A673 (cell line): ENCODE measurements around the gene SNRNP70. TPM values are rescaled to one million over a fixed set of nuclear protein-coding genes. Genes with fewer than 3 reads are reported as not detected.

Source experiments
- BruUV-seq: library from RNA; stranded (reverse); fragments of 400-500 nt; replicated peaks from 2 replicates; lab custom pipeline; 2021; lab: Mats Ljungman, UMichigan
- CTCF ChIA-PET: fragments of 300-600 bp; sonication (Branson Sonifier 250); formaldehyde crosslinking; loops from one replicate; lab custom pipeline; 2022; ENCODE audit warnings: antibody characterized with exemption; lab: Charles Lee
- POLR2A ChIA-PET: fragments of 300-600 bp; sonication (Branson Sonifier 250); formaldehyde crosslinking; loops from one replicate; lab custom pipeline; 2022; ENCODE audit warnings: antibody characterized with exemption; ENCODE audit not compliant: low non-redundant PET; lab: Charles Lee
- DNase-seq: peaks from one replicate; pipeline ENCODE4 v3.0.0-alpha.2; 2015; ENCODE audit warnings: low spot score
- H3K27ac ChIP-seq: fragments of 200-600 bp; sonication (generic); 2 replicates; pipeline ENCODE4 v1.5.1; 2016; ENCODE audit warnings: mixed run types, low read depth, mild to moderate bottlenecking, mixed read lengths, antibody characterized with exemption, low read length; ENCODE audit not compliant: poor library complexity, severe bottlenecking
- H3K27me3 ChIP-seq: fragments of 200-600 bp; sonication (generic); replicated peaks from 2 replicates; pipeline ENCODE4 v1.6.1; 2017; ENCODE audit warnings: mixed run types, low read depth, mild to moderate bottlenecking, mixed read lengths, antibody characterized with exemption, low read length; ENCODE audit not compliant: insufficient read depth, poor library complexity
- H3K36me3 ChIP-seq: fragments of 200-600 bp; sonication (generic); 2 replicates; pipeline ENCODE4 v1.6.1; 2016; ENCODE audit warnings: mixed run types, mild to moderate bottlenecking, mixed read lengths, antibody characterized with exemption, low read length; ENCODE audit not compliant: insufficient read depth, poor library complexity, severe bottlenecking
- H3K4me1 ChIP-seq: fragments of 200-600 bp; sonication (generic); 2 replicates; pipeline ENCODE4 v1.6.1; 2017; ENCODE audit warnings: mixed run types, mild to moderate bottlenecking, mixed read lengths, antibody characterized with exemption, low read length; ENCODE audit not compliant: insufficient read depth, poor library complexity, severe bottlenecking
- H3K4me3 ChIP-seq: fragments of 200-600 bp; sonication (generic); 2 replicates; pipeline ENCODE4 v1.5.1; 2016; ENCODE audit warnings: low read depth, mixed run types, mild to moderate bottlenecking, mixed read lengths, low read length; ENCODE audit not compliant: poor library complexity, severe bottlenecking
- H3K9me3 ChIP-seq: fragments of 200-600 bp; sonication (generic); 2 replicates; pipeline ENCODE4 v1.6.1; 2016; ENCODE audit warnings: mixed run types, low read depth, mild to moderate bottlenecking, mixed read lengths, antibody characterized with exemption, low read length; ENCODE audit not compliant: poor library complexity, severe bottlenecking
- EZH2 ChIP-seq: fragments of 200-600 bp; sonication (generic); IDR thresholded peaks from 2 replicates; pipeline ENCODE4 v1.6.1; 2017; ENCODE audit warnings: borderline replicate concordance, low read depth, mild to moderate bottlenecking, mixed read lengths, antibody characterized with exemption, low read length; ENCODE audit not compliant: poor library complexity, severe bottlenecking
- intact Hi-C: fragments of 100-400 bp; cut with micrococcal nuclease; formaldehyde crosslinking; loops from one replicate; pipeline ENCODE4 v1.10.0; 2022; ENCODE audit not compliant: unreplicated experiment
- total RNA-seq: library from RNA; stranded (reverse); gene quantifications from 2 replicates; pipeline ENCODE4 v1.2.3, GENCODE V29; 2021
- TF ChIP-seq, protein P1 (sequence below): fragments of 300-800, 200-600 bp; sonication (generic); conservative IDR thresholded peaks from 2 replicates; pipeline ENCODE4 v1.5.1; 2017; ENCODE audit warnings: low read depth, mild to moderate bottlenecking, antibody characterized with exemption, low read length, moderate library complexity, mixed read lengths

SNRNP70 gene
- total RNA-seq, 1 experiment from 2014 or later, result 295 TPM

DNA sequence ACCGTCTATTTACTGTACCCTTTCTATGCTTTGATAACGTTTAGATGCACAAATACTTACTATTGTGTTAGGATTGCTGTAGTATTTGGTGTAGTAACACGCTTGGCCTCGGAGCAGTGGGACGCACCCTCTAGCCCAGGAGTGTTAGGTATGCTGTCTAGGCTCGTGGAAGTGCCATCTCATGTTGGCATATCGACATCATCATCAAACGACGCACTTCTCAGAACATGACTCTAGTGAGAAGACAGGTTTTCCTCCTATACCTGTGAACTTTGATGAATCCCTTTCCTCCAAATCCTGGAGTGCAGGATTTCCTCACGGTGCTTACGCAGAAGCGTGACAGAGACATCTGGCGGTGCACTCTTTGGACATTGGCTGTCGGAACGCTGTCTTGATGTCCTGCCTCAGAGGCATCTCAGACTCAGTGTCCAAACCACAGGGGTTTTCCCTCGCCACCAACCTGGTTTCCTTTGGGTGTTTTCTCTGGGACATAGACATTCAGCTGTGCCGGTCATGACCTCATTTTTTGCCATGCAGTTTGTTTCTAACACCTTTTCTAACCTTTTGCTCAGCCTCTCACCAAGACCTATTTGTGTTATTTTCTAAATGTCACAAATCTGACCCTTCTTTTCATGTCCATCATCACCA, 6.3 kb downstream of the SNRNP70 start:
- intact Hi-C loops, result no loop called here
- BruUV-seq, result no TSS peak
- H3K27ac ChIP-seq, result no peak overlapping the region
- no peak for DNase-seq
- CTCF ChIA-PET, result no interaction called here
- H3K4me1 ChIP-seq, result peaks cover 4% of the 10 kb centered on the region
- H3K4me3 ChIP-seq, result no peak overlapping the region
- no peak for TF ChIP-seq EZH2
- TF ChIP-seq, protein P1, sequence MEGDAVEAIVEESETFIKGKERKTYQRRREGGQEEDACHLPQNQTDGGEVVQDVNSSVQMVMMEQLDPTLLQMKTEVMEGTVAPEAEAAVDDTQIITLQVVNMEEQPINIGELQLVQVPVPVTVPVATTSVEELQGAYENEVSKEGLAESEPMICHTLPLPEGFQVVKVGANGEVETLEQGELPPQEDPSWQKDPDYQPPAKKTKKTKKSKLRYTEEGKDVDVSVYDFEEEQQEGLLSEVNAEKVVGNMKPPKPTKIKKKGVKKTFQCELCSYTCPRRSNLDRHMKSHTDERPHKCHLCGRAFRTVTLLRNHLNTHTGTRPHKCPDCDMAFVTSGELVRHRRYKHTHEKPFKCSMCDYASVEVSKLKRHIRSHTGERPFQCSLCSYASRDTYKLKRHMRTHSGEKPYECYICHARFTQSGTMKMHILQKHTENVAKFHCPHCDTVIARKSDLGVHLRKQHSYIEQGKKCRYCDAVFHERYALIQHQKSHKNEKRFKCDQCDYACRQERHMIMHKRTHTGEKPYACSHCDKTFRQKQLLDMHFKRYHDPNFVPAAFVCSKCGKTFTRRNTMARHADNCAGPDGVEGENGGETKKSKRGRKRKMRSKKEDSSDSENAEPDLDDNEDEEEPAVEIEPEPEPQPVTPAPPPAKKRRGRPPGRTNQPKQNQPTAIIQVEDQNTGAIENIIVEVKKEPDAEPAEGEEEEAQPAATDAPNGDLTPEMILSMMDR, result no peak
- H3K27me3 ChIP-seq, result no peaks in the 10 kb centered on the region
- POLR2A ChIA-PET, result interaction anchor here (0.6 kb wide), 1 partner anchor 17 kb away, joined by 3 read pairs; no protein-coding TSS in a partner anchor
- H3K9me3 ChIP-seq, result no peaks in the 10 kb centered on the region
- peaks cover 86% of the 10 kb centered on the region for H3K36me3 ChIP-seq

DNA sequence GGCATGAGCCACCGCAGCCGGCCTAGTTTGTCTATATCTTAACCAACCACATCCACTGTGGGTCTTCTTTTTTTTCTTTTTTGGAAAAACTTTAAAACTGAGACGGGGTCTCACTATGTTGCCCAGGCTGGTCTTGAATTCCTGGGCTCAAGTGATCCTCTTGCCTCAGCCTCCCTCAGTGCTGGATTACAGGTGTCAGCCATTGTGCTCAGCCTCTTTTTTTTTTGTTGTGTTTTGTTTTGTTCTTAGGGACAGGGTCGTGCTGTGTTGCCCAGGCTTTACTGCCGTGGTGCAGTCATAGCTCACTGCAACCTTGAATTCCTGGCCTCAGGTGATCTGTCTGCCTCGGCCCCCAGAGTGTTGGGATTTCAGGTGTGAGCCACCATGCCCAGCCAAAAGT, 7.4 kb downstream of the SNRNP70 start:
- no peaks in the 10 kb centered on the region for H3K4me1 ChIP-seq
- peaks cover 90% of the 10 kb centered on the region for H3K36me3 ChIP-seq
- ChIA-PET POLR2A (no interaction called here), CTCF (no interaction called here)
- H3K9me3 ChIP-seq, result no peaks in the 10 kb centered on the region
- H3K4me3 ChIP-seq, result no peak overlapping the region
- intact Hi-C loops, result no loop called here
- H3K27ac ChIP-seq, result no peak overlapping the region
- DNase-seq, result no peak
- TF ChIP-seq, protein P1, result no peak
- TF ChIP-seq EZH2, result no peak
- no peaks in the 10 kb centered on the region for H3K27me3 ChIP-seq
- BruUV-seq, result no TSS peak

DNA sequence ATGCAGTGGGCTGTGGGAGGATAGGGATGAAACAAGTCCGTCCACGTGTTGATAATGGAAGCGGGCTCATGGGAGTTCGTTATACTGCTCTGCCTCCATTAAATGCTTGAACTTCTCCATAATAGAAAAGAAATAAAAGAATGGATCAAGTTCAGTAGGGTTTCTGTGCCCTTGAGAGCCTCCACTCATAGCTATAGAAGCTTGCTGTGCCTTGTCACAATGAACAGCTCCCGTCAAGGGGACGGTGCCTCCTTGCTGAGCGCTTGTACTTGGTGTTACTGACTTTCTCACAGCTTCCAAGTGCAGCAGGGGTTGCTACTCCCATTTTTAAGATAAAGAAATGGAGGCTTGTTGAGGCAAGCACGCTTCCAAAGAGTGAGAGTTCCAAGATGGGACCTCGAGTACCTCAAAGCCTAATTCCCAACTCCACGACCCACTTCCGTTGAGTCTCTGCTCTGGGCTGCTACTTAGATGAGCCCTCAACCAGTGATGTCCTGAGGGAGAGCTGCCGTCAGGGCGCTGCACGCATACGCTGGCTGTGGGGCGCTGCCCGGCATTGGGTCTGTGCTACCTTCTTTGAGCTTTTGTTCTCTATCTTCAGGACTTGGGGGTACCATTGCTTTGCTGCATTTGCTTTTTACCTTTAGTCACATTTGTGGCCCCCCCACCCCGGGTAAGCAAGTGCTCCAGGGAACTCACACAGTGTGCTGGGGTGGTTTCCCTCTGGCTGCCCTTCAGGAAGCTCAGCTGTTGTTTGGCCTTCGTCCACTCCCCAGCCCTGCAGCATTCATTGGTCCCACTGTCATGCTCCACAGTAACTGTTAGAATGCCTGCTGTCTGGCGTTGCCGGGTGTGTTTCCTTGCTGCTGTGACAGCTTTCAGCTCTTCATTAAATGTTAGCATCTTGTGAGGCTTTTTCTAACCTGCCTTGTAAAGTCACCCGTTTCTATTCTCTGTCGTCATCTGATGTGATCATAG, 9.5 kb downstream of the SNRNP70 start:
- intact Hi-C loops, result loop anchor here (5.0 kb wide), 2 partner anchors 113 to 348 kb away; partner anchors contain the start of gene SLC17A7
- no TSS peak for BruUV-seq
- POLR2A ChIA-PET, result interaction anchor here (0.6 kb wide), 1 partner anchor 120 kb away, joined by 3 read pairs; no protein-coding TSS in a partner anchor

More for the DNA sequence above, 9.5 kb downstream of the SNRNP70 start:
- TF ChIP-seq, protein P1, result no peak
- no peak for TF ChIP-seq EZH2
- DNase-seq, result no peak
- Histone ChIP-seq H3K4me1 (no peaks in the 10 kb centered on the region), H3K27ac (no peak overlapping the region), H3K36me3 (peaks cover 92% of the 10 kb centered on the region), H3K27me3 (no peaks in the 10 kb centered on the region), H3K4me3 (no peak overlapping the region), H3K9me3 (no peaks in the 10 kb centered on the region)
- CTCF ChIA-PET, result interaction anchor here (0.9 to 1.1 kb wide), 2 partner anchors 12 to 17 kb away, joined by 3 to 6 read pairs; no protein-coding TSS in a partner anchor
